GM21576 (cell line): ENCODE data around the gene GRAPL.
"Not testable (repeated sequence)": the region's sequence is repeated elsewhere in the genome, so short reads cannot be mapped to it uniquely, and the experiment has no call there.

Source experiments
- ATAC-seq: cut with Tn5 transposase; IDR thresholded peaks from one replicate; pipeline ENCODE4 v1.9.1; 2021; ENCODE audit warnings: mild to moderate bottlenecking, moderate library complexity; ENCODE audit not compliant: unreplicated experiment

GRAPL gene

DNA sequence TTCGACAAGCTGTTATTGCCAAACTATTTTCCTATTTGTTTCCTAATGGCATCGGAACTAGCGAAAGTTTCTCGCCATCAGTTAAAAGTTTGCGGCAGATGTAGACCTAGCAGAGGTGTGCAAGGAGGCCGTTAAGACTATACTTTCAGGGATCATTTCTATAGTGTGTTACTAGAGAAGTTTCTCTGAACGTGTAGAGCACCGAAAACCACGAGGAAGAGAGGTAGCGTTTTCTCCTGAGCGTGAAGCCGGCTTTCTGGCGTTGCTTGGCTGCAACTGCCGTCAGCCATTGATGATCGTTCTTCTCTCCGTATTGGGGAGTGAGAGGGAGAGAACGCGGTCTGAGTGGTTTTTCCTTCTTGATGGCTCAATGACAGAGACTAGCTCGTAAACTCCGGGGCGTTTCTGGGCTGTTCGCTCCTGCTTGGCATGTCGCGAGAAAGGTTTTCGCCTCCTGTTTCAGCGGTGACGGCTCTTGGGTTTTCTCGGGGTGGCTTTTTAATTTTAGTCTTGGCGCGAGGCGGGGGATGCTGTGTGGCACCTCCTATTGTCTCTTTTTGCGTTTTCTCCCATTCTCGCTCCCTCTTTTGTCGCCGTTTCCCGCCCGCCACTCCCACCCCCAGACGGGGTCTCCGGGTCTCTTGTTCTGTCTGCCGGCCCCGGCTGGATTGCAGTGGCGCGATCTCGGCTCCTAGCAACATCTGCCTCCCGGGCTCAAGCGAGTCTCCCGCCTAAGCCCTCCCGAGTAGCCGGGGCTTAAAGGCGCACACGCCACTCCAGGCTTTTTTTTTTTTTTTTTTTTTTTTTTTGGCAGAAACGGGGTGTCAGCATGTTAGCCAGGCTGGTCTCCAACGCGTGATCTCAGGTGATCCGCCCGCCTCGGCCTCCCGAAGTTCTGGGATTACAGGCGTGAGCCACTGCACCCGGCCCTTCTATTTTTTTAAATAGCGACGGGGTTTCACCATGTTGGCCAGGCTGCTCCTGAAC is 60.8 kb downstream of the GRAPL start:
- not testable (repeated sequence) for ATAC-seq

DNA sequence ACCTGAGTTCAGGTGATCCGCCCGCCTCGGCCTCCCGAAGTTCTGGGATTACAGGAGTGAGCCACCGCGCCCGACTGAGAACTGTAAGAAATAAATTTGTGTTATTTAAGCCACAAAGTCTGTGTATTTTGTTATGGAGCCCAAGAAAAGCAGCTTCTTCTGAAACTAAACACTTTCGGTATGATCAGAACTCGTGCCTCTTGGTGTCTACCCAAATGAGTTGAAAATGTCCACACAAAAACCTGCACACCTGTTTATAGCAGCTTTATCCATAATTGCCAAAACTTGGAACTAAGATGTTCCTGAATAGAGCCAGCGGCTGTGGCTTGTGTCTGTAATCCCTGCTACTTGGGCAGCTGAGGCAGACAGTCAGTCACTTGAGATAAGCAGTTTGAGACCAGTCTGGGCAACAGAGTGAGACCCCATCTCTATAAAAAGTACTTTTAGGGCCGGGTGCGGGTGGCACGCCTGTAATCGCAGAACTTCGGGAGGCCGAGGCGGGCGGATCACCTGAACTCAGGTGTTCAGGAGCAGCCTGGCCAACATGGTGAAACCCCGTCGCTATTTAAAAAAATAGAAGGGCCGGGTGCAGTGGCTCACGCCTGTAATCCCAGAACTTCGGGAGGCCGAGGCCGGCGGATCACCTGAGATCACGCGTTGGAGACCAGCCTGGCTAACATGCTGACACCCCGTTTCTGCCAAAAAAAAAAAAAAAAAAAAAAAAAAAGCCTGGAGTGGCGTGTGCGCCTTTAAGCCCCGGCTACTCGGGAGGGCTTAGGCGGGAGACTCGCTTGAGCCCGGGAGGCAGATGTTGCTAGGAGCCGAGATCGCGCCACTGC is 61.7 kb downstream of the GRAPL start:
- ATAC-seq, result peak; percentile 52

DNA sequence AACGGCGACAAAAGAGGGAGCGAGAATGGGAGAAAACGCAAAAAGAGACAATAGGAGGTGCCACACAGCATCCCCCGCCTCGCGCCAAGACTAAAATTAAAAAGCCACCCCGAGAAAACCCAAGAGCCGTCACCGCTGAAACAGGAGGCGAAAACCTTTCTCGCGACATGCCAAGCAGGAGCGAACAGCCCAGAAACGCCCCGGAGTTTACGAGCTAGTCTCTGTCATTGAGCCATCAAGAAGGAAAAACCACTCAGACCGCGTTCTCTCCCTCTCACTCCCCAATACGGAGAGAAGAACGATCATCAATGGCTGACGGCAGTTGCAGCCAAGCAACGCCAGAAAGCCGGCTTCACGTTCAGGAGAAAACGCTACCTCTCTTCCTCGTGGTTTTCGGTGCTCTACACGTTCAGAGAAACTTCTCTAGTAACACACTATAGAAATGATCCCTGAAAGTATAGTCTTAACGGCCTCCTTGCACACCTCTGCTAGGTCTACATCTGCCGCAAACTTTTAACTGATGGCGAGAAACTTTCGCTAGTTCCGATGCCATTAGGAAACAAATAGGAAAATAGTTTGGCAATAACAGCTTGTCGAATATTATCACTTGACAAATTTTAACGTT is 62.5 kb downstream of the GRAPL start:
- ATAC-seq, result not testable (repeated sequence)

DNA sequence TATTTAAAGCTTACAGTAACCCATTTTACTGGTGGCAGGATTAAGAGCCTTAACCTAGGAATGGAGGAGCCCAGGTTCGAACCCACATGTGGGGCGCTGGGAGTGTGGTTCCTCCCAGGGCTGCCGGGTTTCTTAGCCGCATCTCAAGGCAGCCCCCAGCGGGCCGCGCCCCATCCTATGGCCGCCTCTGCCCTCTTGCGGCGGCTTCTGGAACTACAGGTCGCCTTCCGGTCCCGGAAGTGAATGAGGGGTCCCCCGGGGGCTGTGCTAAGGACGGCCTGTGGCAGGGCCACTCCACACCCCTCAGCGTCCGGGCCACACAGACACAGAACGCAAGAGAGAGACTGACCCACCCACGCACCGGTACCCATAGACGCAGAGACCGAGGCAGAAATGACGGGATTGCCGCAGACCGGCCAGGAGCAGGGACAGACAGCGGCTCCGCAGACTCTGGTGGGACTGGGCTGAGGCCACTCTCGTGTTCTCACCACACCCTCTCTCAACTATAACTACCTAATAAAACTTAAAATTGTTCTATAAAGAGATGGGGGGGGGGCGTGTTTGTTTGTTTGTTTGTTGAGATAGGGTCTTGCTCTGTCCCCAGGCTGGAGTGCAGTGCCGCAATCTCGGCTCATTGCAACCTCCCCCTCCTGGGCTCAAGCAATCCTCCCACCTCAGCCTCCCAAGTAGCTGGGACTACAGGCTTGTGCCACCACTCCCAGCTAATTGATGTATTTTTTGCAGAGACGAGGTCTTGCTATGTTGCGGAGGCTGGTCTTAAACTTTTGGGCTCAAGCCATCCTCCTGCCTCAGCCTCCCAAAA is 69.2 kb downstream of the GRAPL start:
- ATAC-seq, result peak; percentile 56

DNA sequence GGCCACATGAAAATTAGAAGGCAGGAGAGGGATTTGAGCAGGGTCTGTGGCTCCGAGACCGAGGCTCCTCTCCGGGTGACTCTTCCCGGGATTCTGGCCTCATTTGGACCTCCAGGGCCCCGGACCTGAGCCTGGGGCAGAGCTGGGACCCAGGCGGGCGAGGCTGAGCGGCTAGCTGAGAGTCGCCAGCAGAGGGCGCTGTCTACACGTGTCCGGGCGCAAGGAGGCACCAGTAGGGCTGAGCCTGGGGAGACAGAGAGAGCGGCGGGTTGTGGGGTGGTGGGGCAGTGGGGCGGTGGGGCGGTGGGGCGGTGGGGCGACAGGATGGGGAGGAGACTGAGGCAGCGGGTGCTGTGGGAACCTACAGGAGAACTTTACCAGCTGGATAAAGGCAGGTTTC is 75.1 kb downstream of the GRAPL start:
- peak; percentile 64 for ATAC-seq

DNA sequence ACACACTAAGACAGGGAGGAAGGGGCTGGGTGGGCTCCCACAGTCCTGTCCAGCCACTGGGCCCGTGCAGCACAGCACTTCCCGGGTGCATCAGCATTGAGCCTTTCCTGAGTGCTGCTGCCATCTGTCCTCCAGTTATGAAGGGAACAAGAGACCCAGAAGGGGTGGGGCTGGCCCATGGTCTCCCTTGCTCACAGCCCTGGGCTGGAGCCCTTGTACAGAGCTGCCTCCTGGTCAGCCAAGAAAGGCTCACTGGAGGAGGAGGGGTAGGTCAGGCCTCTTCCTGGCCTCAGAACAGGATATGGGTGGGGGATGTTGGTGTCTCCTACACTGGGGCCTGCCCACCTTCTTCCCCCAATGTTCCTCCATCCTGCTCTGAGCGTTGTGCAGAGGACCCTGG is 76.0 kb downstream of the GRAPL start:
- not testable (repeated sequence) for ATAC-seq
